ENCODE data around the gene MBD4.
"Not testable (repeated sequence)": the region's sequence is repeated elsewhere in the genome, so short reads cannot be mapped to it uniquely, and the experiment has no call there.

Gene MBD4

GRCh38 chr3:129418041-129418973 lies 21.4 kb downstream of the MBD4 start:
- peak; percentile 22 for TF ChIP-seq CTCF (IDR thresholded peaks at IDR 0.05; ENCODE audit: low read depth, low read length, missing control alignments)
- no peak for DNase-seq (ENCODE audit: extremely low read depth, low read depth)
- H3K4me3 ChIP-seq (replicated peaks; ENCODE audit: low read depth, low read length) = no peak overlapping the region

- H3K4me3 ChIP-seq (replicated peaks; ENCODE audit: low read depth, low read length) = no peak overlapping the region
- DNase-seq (ENCODE audit: extremely low read depth, low read depth) = no peak
- TF ChIP-seq CTCF (IDR thresholded peaks at IDR 0.05; ENCODE audit: low read depth, low read length, missing control alignments) = no peak
Measured at GRCh38 chr3:129417326-129417725, 22.4 kb downstream of the MBD4 start.

- no peak for TF ChIP-seq CTCF (IDR thresholded peaks at IDR 0.05; ENCODE audit: low read depth, low read length, missing control alignments)
- no peak for DNase-seq (ENCODE audit: extremely low read depth, low read depth)
Measured at GRCh38 chr3:129416415-129416814, 23.3 kb downstream of the MBD4 start.

GRCh38 chr3:129415830-129416229 lies 23.9 kb downstream of the MBD4 start:
- no peak overlapping the region for H3K4me3 ChIP-seq (replicated peaks; ENCODE audit: low read depth, low read length)
- no peak for DNase-seq (ENCODE audit: extremely low read depth, low read depth)
- TF ChIP-seq CTCF (IDR thresholded peaks at IDR 0.05; ENCODE audit: low read depth, low read length, missing control alignments) = no peak

More at GRCh38 chr3:129416415-129416814, 23.3 kb downstream of the MBD4 start:
- H3K4me3 ChIP-seq (replicated peaks; ENCODE audit: low read depth, low read length) = no peak overlapping the region

GRCh38 chr3:129415378-129415777 lies 24.4 kb downstream of the MBD4 start:
- DNase-seq (ENCODE audit: extremely low read depth, low read depth) = no peak
- TF ChIP-seq CTCF (IDR thresholded peaks at IDR 0.05; ENCODE audit: low read depth, low read length, missing control alignments) = no peak
- H3K4me3 ChIP-seq (replicated peaks; ENCODE audit: low read depth, low read length) = no peak overlapping the region

- H3K4me3 ChIP-seq (replicated peaks; ENCODE audit: low read depth, low read length) = no peak overlapping the region
- TF ChIP-seq CTCF (IDR thresholded peaks at IDR 0.05; ENCODE audit: low read depth, low read length, missing control alignments) = no peak
- peak; percentile 54 for DNase-seq (ENCODE audit: extremely low read depth, low read depth)
Measured at GRCh38 chr3:129413687-129414506, 25.9 kb downstream of the MBD4 start.

GRCh38 chr3:129413238-129413637 lies 26.5 kb downstream of the MBD4 start:
- DNase-seq (ENCODE audit: extremely low read depth, low read depth); H3K4me3 ChIP-seq (replicated peaks; ENCODE audit: low read depth, low read length): not testable (repeated sequence)
